ENCODE data around the gene MAGEF1.

Gene MAGEF1

DNA sequence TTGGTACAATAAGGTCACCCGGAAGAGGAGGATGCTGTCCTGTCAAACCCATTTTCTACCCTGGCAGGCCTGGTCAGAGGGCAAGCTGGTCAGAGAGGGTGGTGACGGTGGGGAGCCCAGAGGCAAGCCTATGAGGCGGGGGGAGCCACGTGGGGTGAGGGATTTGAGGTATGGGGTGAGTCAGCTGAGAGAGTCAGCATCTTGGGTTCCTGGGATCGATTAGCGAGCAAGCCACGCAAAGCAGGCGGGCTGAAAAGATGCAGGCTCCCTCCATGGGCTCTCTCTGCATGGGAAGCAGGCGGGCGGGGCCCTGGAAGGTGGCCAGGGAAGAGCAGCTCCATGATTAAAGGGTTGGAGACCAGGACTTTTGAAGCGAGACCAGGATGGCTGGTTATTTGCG is 48.1 kb downstream of the MAGEF1 start:
- DNase-seq, result no peak

GRCh38 chr3:184663356-184663755 is 48.5 kb downstream of the MAGEF1 start:
- no peak for DNase-seq

DNA sequence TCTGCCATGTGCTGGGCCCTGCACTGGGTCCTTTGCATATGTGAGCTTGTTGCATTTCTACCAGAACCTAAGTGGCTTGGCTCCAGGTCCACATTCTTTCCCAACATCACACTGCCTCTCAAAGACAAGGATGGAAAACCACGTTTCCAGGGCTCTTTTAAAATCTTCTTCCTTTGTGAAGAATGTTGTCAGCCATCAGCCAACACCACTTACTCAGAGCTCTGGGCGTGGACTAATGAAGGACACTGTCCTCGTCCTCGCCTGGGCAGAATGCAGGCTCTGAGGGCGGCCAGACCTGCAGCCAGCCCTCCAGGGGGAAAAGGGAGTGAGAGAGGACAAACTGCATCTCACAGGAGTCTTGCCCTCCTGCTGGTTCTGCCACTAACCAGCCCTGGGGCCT is 49.7 kb downstream of the MAGEF1 start:
- DNase-seq, result no peak

- DNase-seq, result no peak
Measured at GRCh38 chr3:184660931-184661330, 50.9 kb downstream of the MAGEF1 start.

Data from activated CD4-positive, alpha-beta T cell treated with anti-CD3 and anti-CD28 coated beads, Interleukin-10, Interleukin-2, amounts not matched to agents 100 ng/mL and 50 ng/mL, durations not matched to agents 16 hours and 8 hours (primary cell).